HG03103 (cell line): Measurements from ENCODE around the gene CLCN2.

Experiments used
- ATAC-seq: cut with Tn5 transposase; IDR thresholded peaks from one replicate; pipeline ENCODE4 v1.9.1; 2021; ENCODE audit warnings: low read depth; ENCODE audit not compliant: unreplicated experiment

CLCN2 gene

DNA sequence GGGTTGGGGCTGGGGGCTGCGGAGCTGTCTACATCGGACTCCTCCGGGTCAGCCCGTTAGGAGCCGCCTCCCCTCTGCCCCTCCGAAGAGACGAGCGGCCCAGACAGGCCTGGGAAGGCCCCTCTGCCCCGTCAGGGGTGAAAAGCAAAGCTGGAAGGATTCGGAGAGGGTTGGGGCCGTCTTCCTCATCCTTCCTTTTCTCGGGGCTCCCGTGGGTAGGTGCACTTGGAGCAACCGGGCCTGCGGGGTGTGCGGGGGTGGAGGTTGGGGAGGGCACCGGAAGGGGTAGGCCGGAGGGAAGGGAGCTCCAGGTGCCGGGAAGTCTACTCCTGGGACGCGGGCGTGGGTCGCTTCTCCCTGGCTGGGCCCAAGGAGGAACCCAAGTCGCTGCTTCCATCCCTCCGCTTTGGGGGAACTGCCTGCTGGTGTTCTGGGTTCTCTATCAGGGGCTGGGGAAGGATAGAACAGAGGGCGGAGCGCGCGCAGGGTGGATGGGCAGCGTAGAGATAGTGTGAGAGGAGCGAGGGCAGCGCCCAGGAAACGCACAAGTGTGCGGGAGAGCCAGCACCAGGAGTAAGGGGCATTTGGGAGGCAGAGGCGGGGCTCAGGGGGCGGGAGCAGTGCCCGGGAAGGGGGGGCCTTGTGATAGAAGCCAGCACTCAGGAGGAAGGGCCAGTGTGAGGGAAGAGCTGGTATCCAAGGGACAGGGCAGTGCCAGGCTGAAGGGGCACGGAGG, 695 bp upstream of the CLCN2 start:
- no peak for ATAC-seq

DNA sequence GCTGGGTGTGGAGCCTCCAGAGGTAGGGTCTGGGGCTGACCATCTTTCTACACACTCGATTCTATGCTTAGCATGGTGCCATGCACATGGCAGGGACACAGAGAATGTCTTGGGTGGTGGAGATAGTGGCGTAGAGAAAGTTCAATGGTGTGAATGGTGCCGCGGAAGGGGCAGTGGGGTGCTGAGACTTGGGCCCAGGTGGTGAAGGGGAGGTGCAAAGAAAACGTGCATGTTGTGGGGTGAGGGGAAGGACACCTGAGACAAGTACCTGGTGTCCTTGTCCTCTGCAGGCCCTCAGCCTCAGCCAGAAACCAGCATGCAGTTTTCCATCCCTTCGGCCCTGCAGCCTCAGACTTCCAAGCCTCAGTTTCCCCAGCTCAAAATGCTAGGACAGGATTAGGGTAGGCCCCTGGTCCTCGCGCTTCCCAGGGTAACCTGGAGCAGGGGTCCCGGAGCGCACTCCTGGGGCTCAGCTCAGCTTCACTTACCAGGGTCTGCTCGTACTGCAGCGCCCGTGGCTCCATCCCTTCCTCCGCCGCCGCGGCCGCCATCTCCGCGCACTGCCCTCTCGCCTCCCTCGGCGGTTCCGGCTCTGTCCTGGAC, 375 bp downstream of the CLCN2 start:
- no peak for ATAC-seq

DNA sequence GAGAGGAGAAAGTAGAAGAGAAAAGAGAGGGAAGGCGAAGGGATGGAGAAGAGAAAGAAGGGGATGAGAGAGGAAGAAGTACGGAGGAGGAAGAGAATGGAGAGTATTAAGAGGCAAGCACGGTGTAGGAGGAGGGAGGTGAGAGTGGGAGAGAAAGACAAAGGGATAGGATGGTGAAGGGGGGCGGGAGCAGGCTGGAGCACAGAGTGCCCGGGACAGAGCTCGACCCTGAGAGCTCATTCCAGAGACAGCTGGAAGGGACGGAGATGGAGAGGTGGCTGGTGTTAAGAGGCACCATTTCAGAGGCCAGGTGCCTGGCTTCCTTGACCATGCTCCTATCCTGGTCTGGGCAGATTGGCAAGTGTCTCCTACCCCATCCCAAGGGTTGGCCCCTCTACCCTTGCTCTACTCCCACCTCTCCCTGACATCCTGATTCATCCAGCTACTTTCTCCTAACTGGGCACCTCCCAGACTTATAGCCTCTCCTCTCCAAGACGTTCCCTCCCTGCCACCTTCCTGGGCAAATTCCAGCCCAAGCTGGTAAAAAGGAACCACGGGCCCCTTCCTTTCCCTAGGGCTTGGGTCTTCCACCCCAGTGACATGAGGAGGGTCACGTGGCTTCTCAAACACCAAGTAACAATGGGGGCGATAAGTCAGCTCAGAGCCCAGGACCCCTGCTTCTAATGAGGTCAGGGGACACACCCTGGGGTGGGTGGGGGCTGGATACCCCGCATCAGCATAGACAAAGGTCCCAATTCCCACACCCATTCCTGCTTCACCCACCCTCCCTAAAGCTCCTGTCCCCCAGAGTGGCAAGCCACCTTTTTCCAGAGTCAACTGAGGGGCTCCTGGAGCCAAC, 1.1 kb downstream of the CLCN2 start:
- ATAC-seq: no peak

DNA sequence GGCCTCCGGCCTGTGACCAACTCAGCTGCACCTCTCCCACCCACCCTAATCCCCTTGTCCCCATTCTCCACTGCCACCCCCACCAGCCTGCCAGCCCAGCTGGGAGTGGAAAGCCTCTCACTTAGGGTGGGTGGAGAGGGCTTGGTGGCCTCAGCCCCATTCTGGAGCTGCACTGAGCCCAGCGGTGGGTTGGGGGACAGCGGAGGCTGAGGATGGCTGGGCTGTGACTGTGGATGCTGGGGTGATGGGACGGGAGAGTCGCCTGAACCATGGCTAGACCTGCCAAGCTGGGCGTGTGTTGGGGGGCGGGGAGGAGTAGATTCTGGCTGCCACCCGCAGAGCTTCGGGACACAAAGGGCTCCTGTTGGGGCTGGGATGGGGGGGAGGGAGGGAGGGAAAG, 1.8 kb downstream of the CLCN2 start:
- no peak for ATAC-seq

DNA sequence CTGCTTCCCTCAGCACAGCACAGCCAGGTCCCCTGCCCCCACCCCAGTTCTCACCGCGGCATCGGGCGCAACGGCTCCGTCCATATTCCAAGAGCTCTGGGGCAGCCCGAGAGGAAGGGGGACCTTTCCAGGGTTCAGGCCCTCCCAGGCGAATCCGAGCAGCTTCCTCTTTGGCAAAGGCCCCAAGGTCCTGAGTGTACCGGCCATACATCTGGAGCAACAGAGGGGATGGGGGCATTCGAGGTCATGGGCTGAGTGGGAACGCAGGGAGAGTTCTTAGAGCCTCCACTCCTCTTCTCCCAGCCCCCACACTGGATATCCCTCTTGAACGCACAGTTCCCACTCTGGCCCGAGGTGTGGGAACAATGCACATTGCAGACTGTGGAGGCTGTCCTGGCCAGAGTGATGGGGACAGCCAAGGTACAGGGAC, 2.5 kb downstream of the CLCN2 start:
- no peak for ATAC-seq

DNA sequence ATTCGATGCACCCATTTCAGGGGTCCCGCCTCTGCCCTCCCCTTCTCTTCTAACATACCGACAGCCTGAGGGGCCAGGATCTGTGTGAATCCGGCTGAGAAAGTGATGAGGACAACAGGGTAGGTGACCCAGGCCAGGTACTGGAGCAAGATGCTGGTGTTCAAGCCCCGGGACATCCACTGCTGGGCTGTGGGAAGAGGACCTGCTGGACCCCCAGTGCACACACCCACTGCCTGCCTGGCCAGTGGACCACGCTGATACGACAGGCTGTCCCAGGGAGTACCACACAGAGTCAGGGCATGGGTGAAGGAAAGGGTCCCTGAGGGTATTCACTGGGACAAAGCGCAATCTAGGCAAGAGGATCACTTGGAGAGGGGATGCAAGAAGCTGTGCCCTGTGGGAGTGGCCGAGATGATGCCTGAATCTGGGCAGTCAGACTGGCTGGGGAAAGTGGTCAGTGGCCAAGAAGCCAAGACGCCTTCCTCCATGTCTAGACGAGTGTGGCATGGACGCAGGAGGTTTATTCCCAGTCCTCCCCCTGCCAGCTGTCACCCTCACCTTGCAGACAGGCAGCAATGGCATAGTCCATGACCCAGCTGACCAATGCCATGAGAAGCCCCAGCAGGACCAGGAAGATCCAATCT, 3.2 kb downstream of the CLCN2 start:
- no peak for ATAC-seq

DNA sequence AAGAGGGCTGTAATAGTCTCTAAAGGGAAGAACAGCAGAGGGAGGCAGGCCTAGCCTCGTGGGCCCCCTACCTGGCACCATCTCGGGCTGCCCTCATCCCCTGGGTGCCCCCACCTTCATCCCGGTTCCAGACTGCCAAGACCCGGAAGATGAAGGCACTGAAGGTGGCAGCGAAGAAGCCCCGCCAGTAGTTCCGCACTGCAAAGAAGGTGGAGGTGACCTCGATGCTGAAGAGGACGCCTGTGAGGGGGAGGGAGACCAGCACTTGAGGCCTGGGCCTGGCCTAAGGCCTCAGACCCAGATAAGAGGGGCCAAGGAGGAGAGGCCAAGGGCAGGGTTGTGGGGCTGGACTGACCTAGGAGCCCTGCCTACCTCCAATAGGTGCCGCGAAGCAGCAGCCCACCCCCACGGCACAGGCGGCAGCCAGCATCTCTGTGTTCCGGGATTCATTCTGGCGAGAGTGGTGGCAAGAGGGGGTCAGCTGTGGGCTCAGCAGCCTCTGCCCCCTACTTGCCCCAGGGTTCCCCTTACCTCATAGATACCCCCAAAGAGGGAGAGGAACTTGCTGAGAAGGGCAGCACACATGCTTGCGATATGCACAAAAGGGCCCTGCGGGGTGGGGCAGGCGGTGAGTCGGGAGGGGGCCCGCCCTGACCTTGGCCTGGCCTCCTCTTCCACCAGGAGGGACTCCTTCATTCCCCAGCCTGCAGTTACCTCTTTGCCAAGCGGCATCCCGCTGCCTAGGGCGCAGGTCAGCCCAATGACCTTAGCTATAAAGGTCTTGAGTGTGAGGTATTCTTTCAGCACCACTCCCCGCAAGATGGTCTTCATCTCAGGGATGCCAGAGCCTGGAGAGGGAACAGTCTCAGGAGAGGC, 3.9 kb downstream of the CLCN2 start:
- ATAC-seq: no peak

DNA sequence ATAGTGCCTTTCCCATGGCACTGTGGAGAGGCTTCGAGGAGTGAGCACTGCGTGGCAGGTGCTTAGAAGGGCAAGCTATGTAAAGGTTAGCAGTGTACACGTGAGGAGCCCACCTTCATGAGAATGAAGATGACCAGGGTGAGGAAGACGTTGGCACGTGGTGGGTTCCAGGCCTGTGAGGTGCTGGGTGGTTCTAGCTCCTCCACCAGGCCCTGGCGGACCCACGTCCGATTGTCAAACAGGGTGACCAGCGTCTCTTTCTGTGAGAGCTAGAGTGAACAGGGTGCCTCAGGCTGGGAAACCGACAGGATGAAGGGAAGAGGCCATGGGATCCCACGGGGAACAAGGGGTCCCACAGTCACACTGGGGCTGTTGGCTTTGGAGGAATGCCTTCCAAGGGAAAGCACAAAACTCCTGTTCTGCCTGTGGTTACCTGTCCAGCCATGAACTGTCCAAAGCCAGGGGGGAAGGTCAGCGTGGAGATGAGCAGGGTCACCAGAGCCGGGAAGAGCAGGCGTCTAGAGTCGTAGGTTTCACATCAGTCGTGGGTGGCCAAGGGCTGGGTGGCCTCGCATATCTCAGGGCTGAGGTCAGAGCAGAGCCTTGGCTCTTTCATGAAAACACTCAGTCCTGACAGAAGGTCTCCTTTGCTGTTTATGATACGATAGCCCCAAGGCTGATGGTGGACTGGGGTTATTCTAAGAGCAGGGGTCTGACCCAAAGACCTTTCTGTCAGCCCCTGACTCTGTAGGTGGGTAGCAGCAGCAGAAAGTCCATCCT, 6.0 kb downstream of the CLCN2 start:
- ATAC-seq: no peak

DNA sequence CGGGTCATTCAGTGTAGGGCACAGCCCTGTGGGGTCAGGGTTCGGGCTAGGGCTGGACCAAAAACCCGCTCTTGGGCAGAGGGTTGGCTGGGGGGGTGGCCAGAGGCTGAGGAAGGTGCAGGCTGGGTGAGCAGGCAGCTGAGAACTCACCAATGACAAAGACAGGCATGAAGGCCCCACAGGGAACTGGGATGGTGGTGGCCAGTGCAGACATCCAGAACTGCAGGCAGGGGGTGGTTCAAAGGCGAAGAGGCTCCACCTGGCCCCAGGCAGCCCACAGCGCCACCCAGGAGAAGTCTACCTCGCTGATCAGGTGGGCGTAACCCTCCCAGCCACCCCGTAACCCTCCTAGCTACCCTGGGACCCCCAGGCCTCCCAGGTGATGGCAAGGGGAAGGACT, 6.7 kb downstream of the CLCN2 start:
- no peak for ATAC-seq

DNA sequence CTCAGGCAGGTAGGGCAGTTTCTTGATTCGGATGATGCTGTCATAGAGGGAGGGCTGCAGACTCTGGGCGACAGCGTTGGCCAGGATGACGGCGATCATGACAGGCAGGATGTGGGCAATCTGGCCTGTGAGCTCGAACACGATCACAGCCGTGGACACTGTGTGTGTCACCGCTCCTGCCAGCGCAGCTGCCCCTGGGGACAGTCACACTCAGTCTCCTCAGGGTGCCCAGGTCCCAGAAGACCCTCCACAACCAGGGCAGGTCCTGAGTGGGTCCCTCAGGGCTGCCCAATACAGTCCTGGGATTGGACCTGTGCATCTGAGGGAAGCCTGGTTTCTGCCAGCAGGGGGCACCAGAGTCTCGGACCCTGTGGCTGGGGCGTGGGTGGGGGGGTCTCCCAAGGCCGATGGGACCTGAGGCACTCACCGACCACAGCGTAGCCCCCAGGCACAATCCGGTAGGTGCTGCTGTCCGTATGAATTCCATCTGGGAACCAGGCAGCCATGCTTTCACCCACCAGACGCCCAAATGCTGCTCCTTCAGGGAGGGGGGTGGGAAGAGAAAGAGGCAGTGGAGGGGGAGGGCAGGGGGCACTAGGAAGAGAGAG, 7.2 kb downstream of the CLCN2 start:
- no peak for ATAC-seq

DNA sequence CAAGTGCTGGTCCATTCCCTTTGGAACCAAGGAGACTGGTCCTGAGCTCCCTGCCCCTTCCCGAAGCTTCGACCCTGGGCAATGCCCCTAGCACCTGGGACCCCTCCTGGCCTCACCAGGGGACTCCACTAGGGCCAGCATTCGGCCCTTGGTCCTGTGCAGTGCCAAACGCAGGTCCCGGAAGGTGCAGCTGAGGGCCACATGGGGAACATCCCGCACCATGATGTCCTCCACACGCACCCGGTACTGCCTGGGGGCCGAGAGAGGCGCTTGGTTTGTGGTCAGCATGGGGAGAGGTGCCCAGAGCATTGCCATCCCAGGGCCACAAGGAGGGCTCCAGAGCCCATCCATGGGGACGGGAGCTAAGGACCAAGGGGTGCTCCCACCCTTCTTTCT, 7.9 kb downstream of the CLCN2 start:
- no peak for ATAC-seq

DNA sequence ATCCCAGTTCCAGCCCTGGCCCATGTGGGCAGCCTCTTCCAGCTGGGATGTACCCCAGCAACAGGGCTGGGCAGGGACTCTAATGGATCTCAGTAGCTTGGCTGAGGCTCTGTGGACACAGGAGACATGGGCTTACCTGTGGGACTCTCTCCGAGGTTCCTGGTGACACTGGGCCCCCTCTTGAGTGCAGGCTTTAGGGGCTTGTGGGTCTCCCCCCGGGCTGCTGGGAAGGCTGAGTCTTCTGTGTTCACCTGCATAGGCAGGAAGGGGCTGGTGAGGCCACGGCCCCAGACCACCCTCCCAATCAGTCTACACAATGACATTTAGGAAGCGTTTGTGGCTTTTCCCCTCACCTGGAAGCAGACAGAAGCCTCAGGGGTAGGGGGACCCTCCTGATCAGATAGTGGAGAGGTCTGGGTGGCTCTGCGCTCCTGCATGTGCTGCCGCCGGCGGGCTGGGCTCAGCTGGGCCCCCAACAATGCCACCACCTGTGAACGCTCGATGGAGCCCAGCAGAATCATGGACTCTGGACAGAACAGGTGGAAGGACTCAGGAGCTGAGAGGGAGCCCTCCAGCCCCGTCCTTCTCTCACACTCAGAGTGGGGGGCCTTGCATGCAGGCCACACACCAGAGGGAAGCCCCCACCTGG, 8.4 kb downstream of the CLCN2 start:
- ATAC-seq: no peak

DNA sequence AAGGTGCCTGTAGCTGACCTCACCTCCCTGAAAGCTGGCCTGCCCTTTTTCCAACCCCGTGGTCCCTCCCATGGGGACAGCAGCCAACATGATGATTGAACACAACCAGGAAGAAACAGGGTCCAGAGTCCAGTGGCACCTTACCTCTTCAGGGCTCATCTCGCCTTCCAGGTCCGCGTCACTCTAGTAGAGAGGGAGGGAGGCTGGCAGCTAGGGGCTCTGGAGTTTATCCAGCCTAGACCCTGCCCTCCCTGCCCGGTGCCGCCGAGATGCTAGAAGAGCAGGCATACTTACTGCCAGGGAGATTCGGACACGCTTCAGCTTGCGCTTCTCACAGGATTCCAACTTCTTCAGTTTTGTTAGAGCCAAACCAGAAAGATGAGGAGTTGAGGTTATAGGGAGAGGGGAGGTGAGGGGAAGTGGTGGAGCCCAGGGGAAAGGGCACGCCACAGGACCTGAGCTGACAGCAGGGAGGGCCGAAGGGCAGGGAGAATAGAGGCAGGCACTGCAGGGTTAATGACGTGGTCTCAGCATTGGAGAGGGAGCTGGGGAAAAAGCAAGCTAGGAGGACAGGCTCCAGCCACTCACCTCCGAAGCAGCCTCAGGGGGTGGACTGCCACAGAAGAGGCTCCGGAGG, 9.1 kb downstream of the CLCN2 start:
- no peak for ATAC-seq

DNA sequence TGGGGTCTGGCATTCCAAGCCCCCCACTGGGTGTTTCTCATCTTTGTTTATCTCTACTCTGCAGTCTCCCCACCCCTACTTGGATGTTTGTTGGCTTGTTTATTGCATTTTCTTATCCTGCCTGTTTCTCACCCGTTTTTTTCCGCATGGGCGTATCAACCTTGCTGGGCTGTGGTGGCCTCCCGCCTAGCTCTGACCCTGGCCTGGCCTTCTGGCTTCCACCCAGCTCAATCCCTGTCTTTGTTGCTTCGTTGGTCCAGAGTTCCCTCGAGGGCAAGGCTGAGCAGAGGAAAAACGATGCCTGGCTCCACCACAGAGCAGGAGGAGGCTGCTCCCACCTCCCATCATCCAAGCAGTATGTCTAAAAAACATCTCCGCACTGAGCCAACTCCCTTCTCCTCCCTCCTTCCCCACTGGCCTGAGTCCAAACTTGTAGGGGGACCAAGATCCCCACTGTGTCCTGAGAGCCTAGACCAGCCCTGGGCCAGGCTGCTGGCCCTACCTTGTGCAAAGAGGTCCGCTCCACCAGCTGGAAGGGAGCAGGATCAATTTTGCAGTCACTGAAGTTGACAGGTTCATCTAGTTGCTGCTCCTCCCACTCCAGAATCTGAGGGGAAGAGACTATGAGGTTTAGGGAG, 9.8 kb downstream of the CLCN2 start:
- no peak for ATAC-seq

DNA sequence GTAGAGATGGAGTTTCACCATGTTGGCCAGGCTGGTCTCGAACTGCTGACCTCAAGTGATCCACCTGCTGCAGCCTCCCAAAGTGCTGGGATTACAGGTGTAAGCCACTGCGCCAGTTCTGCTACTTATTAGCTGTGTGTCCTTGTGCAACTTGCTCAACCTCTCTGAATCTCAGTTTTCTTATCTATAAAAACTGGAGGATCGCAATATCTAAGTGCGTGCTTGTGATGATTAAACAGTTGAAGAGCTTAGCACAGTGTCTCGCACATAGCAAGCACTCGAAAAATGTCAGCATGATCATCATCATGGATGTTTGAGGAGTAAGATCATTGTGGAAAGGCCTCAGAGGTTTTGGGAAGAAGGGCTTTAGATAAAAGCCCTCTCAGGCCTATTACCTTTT, 10.8 kb downstream of the CLCN2 start:
- ATAC-seq: no peak

DNA sequence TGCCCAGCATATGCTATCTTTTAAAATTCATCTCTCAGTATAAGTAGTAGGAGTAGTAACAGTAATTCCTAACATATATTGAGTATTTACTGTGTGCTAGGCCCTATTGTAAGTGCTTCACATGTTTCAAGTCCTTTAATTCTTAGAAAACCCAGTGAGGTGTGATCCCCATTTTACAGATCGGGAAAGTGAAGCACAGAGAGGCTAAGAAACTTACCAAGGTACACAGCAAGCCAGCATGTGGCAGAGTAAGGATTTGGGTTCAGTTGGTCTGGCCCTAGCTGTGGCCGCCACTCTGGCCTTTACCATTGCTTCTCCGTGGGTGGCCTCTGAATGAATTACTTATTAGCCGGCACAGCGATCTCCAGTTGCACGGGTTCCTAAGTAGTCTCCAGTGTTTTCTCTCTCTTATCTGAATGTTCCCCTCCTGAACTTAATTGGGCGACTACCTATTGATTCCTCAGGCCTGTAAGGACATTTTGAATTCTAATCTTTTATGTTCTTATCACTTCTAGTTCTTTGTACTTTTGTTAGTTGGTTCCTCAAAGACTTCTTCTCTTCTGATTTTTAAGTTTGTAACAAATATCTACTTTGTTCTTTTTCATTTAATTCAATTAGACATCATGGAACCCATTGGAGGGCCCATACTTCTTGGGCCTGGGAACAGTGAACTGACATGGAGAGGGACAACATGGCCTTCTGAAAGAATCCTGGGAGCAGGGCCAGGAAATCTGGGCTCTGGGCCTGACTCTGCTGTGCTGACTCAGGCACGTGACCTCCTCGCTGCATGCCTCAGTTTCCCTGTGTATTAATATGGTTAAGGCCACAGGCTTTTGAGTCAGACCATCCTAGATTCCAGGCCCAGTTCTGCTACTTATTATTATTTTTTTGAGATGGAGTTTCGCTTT, 11.6 kb downstream of the CLCN2 start:
- ATAC-seq: no peak

DNA sequence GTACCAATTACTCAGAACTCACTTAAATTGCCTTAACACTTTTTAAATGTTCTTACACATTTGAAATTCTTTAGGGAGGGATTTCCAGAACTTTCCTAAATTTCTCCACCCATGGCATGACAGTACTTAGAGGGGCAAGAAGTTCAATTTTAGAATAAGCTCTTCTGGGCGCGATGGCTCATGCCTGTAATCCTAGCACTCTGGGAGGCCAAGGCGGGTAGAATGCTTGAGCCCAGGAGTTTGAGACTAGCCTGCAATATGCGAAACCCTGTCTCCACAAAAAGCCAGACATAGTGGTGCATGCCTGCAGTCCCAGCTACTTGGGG, 13.4 kb downstream of the CLCN2 start:
- ATAC-seq: no peak
